Glutamatergic neuron (in vitro differentiated cells): Measurements from ENCODE around the gene MRPL51. TPM values are rescaled to one million over a fixed set of nuclear protein-coding genes. Genes with fewer than 3 reads are reported as not detected.
"Not testable (repeated sequence)": the region's sequence is repeated elsewhere in the genome, so short reads cannot be mapped to it uniquely, and the experiment has no call there.

Source experiments
- DNase-seq: peaks from one replicate; pipeline ENCODE4 v3.0.0; 2022
- H3K27ac Mint-ChIP-seq: one replicate; pipeline ENCODE4 v1.8.0; 2020; ENCODE audit warnings: mild to moderate bottlenecking, mixed read lengths, inconsistent platforms; ENCODE audit not compliant: unreplicated experiment
- H3K27me3 Mint-ChIP-seq: one replicate; pipeline ENCODE4 v1.8.0; 2020; ENCODE audit warnings: mild to moderate bottlenecking, moderate library complexity, mixed read lengths, inconsistent platforms; ENCODE audit not compliant: unreplicated experiment
- H3K36me3 Mint-ChIP-seq: one replicate; pipeline ENCODE4 v1.8.0; 2020; ENCODE audit warnings: mild to moderate bottlenecking, mixed read lengths, inconsistent platforms; ENCODE audit not compliant: unreplicated experiment
- H3K4me1 Mint-ChIP-seq: one replicate; pipeline ENCODE4 v1.8.0; 2020; ENCODE audit warnings: mild to moderate bottlenecking, low read depth, mixed read lengths, inconsistent platforms; ENCODE audit not compliant: unreplicated experiment
- H3K4me3 Mint-ChIP-seq: one replicate; pipeline ENCODE4 v1.8.0; 2020; ENCODE audit warnings: mild to moderate bottlenecking, mixed read lengths, inconsistent platforms; ENCODE audit not compliant: unreplicated experiment
- H3K9me3 Mint-ChIP-seq: one replicate; pipeline ENCODE4 v1.8.0; 2020; ENCODE audit warnings: mild to moderate bottlenecking, moderate library complexity, mixed read lengths, inconsistent platforms; ENCODE audit not compliant: unreplicated experiment
- CTCF ChIP-seq: fragments of 200-600 bp; sonication (generic); IDR thresholded peaks from one replicate; pipeline ENCODE4 v1.5.0; 2021; ENCODE audit not compliant: partially characterized antibody, unreplicated experiment
- total RNA-seq: library from RNA; stranded (reverse); fragmentation: NEBNext Ultra II Directional; extraction: Animal tissue kit (Norgen Biotek cat#: 25700); gene quantifications from one replicate; pipeline ENCODE4 v1.2.1, GENCODE V29; 2021; ENCODE audit not compliant: unreplicated experiment

The MRPL51 gene
- total RNA-seq, 1 donor from 2014 or later = 138 TPM

DNA sequence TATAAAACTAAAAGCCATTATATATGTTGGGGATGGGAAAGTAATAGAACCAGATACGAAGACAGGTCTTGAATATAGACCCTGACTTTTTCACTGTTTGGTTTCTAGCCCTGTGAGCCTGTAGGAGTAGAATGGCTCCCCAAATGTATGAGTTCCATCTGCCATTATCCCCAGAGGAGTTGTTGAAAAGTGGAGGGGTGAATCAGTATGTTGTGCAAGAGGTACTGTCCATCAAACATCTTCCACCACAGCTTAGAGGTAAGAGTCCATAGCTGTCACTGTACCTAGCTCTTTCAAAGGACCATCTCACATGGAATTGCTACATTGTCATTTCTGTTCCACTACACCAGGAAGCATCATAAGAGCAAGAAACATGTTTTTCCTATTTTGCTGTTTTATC lies 1.9 kb upstream of the MRPL51 start:
- DNase-seq = no peak
- Mint-ChIP-seq H3K36me3 (no peaks in the 10 kb centered on the region), H3K9me3 (peaks cover 3% of the 10 kb centered on the region), H3K4me1 (peaks cover 13% of the 10 kb centered on the region), H3K4me3 (peak overlapping the region; percentile 94), H3K27me3 (peaks cover 5% of the 10 kb centered on the region), H3K27ac (no peak overlapping the region)
- no peak for TF ChIP-seq CTCF

- H3K9me3 Mint-ChIP-seq = peaks cover 3% of the 10 kb centered on the region
- H3K27me3 Mint-ChIP-seq = peaks cover 5% of the 10 kb centered on the region
- peak overlapping the region; percentile 94 for H3K4me3 Mint-ChIP-seq
- DNase-seq = no peak
- H3K27ac Mint-ChIP-seq = peak overlapping the region; percentile 56
- H3K4me1 Mint-ChIP-seq = peaks cover 13% of the 10 kb centered on the region
- no peaks in the 10 kb centered on the region for H3K36me3 Mint-ChIP-seq
- TF ChIP-seq CTCF = no peak
Observed at GRCh38 chr12:6494258-6494743, 1.2 kb upstream of the MRPL51 start.

DNA sequence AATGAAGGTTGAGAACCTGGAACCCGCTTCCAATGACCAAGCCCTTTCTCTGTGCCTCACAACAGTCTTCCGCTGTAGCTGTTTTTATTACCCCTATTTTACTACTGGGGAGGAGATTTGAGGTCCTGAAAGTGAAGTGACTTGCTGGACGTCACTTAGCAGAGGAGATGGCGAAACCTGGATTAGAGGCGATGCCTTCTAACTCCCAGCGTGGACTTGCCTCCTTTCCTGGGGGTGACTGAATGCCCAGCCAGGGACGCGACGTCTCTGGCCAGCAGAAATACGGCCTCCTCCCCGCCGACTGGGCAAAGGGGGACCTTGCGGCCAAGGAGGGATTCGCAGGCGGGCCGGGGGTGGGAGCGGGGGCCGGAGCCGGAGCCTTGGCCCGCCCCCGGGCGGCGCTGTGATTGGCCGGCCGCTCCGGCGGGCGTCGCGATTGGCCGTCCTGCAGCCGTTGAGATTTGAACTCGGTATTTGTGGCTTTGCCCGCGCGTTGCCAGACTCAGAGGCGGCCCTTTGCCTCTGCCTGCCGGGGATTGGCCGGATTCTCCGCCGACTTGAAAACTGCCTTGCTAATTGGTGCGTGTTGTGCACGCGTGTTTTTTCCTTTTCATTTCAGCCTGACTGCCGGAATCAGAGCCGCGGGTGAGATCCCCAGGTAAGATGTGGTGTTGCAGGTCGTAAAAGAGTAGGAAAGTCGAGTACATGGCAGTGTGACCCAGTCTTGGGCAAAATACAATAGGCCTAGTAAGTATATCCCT lies 615 bp upstream of the MRPL51 start, which contains the start of gene NCAPD2:
Gene NCAPD2, plus strand, starts transcription at position 606 of the 761 bp plus-strand sequence. CDS start 997 bp downstream, outside the sequence.
- Mint-ChIP-seq H3K36me3 (no peaks in the 10 kb centered on the region), H3K9me3 (peaks cover 3% of the 10 kb centered on the region), H3K27me3 (peaks cover 5% of the 10 kb centered on the region), H3K4me3 (peak within 1 kb of the TSS; percentile 98), H3K27ac (peak within 1 kb of the TSS; percentile 95), H3K4me1 (peaks cover 13% of the 10 kb centered on the region)
- DNase-seq = peak; percentile 94
- peak; percentile 42 for TF ChIP-seq CTCF

GRCh38 chr12:6490673-6491072 lies 2.4 kb downstream of the MRPL51 start:
- DNase-seq, H3K9me3 Mint-ChIP-seq, H3K27me3 Mint-ChIP-seq, H3K4me3 Mint-ChIP-seq, H3K36me3 Mint-ChIP-seq, H3K27ac Mint-ChIP-seq: not testable (repeated sequence)
- H3K4me1 Mint-ChIP-seq = peaks cover 13% of the 10 kb centered on the region

- Mint-ChIP-seq H3K36me3 (no peaks in the 10 kb centered on the region), H3K4me3 (no peak overlapping the region), H3K27me3 (peaks cover 5% of the 10 kb centered on the region), H3K27ac (no peak overlapping the region), H3K9me3 (peaks cover 3% of the 10 kb centered on the region), H3K4me1 (peaks cover 4% of the 10 kb centered on the region)
- no peak for TF ChIP-seq CTCF
- no peak for DNase-seq
Observed at GRCh38 chr12:6489449-6489848, 3.6 kb downstream of the MRPL51 start.
